Islet of Langerhans (tissue), 1 donor: ENCODE results near the gene MRPL40.
A peak's percentile ranks its signal among the peaks of the same experiment; 100 is the strongest.

Source experiments
- FAIRE-seq: peaks from one replicate; lab custom pipeline; 2011; peaks lifted over from hg19 to GRCh38; lab: Jason Lieb, UNC

Gene MRPL40

GRCh38 chr22:19432133-19432851 is at the start of gene MRPL40:
MRPL40 (plus strand) TSS chr22:19432545; CDS start chr22:19432555, 10 bp downstream.
- FAIRE-seq: no peak

GRCh38 chr22:19383292-19383691 is 49.1 kb upstream of the MRPL40 start:
- FAIRE-seq: peak; percentile 60

GRCh38 chr22:19385221-19385906 is 47.0 kb upstream of the MRPL40 start:
- no peak for FAIRE-seq

GRCh38 chr22:19386248-19386647 is 46.1 kb upstream of the MRPL40 start:
- FAIRE-seq: no peak

GRCh38 chr22:19387038-19387437 is 45.3 kb upstream of the MRPL40 start:
- no peak for FAIRE-seq

- FAIRE-seq: no peak
Measured at GRCh38 chr22:19387575-19387974, 44.8 kb upstream of the MRPL40 start.

- FAIRE-seq: no peak
Measured at GRCh38 chr22:19393704-19394103, 38.6 kb upstream of the MRPL40 start.

GRCh38 chr22:19394274-19395050 is 37.9 kb upstream of the MRPL40 start:
- FAIRE-seq: no peak

- FAIRE-seq: no peak
Measured at GRCh38 chr22:19395276-19395675, 37.1 kb upstream of the MRPL40 start.

GRCh38 chr22:19396561-19396933 is 35.8 kb upstream of the MRPL40 start:
- FAIRE-seq: no peak

GRCh38 chr22:19396934-19397733 is 35.2 kb upstream of the MRPL40 start:
- no peak for FAIRE-seq

GRCh38 chr22:19397734-19398104 is 34.6 kb upstream of the MRPL40 start:
- no peak for FAIRE-seq

GRCh38 chr22:19398206-19398605 is 34.1 kb upstream of the MRPL40 start:
- FAIRE-seq: no peak

GRCh38 chr22:19398652-19399051 is 33.7 kb upstream of the MRPL40 start:
- no peak for FAIRE-seq

- no peak for FAIRE-seq
Measured at GRCh38 chr22:19400881-19401280, 31.5 kb upstream of the MRPL40 start.

- FAIRE-seq: no peak
Measured at GRCh38 chr22:19401483-19401882, 30.9 kb upstream of the MRPL40 start.

GRCh38 chr22:19402642-19403191 is 29.6 kb upstream of the MRPL40 start:
- no peak for FAIRE-seq

GRCh38 chr22:19404676-19405075 is 27.7 kb upstream of the MRPL40 start:
- no peak for FAIRE-seq

- FAIRE-seq: no peak
Measured at GRCh38 chr22:19405133-19405532, 27.2 kb upstream of the MRPL40 start.

GRCh38 chr22:19405652-19406051 is 26.7 kb upstream of the MRPL40 start:
- no peak for FAIRE-seq

GRCh38 chr22:19406281-19406811 is 26.0 kb upstream of the MRPL40 start:
- no peak for FAIRE-seq

- no peak for FAIRE-seq
Measured at GRCh38 chr22:19406846-19407245, 25.5 kb upstream of the MRPL40 start.
